ENCODE measurements around the gene ATRNL1.

DNA sequence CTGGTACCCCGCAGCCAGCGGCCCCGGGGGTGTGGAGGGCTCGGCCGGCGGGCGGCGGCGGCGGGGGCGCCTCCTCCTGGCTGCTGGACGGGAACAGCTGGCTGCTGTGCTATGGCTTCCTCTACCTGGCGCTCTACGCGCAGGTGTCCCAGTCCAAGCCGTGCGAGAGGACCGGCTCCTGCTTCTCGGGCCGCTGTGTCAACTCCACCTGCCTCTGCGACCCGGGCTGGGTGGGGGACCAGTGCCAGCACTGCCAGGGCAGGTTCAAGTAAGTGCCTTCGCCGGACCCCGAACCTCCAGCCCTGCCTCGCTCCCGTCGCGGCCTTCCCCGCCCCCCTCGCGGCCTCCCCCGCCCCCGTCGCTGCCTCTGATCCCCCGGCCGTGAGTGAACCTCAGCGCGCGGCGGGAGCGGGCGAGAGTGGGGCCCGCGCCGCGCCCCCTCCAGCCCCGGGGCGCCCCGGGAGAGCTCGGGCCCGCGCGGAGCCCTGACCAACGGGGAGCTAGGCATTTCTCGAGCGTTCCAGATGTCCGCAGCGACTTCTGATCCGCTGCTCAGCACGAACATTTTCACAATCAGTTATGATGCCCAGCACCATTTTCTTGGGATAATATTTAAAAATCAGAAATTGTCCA lies 727 bp downstream of the ATRNL1 start:
- TF ChIP-seq EZH2 (IDR thresholded peaks at IDR 0.05; ENCODE audit: borderline replicate concordance), result no peak
- TF ChIP-seq CTCF (IDR thresholded peaks at IDR 0.05; ENCODE audit: poor library complexity), result peak; percentile 47

Measured in hepatocyte (in vitro differentiated cells).